GM06990 (cell line): ENCODE data around the gene SLC26A4.

Source experiments
- DNase-seq: peaks from one replicate; pipeline ENCODE4 v3.0.0-alpha.2; 2011; ENCODE audit not compliant: insufficient read length; ENCODE audit errors: extremely low read depth
- H3K27me3 ChIP-seq: replicated peaks from 2 replicates; pipeline ENCODE4 v1.6.0; 2011; ENCODE audit warnings: low read length; ENCODE audit not compliant: control insufficient read depth, insufficient read depth
- H3K36me3 ChIP-seq: 2 replicates; pipeline ENCODE4 v1.5.1; 2011; ENCODE audit warnings: low read length; ENCODE audit not compliant: control insufficient read depth, insufficient read depth
- H3K4me3 ChIP-seq: replicated peaks from 2 replicates; pipeline ENCODE4 v1.5.1; 2011; ENCODE audit warnings: low read depth, mild to moderate bottlenecking, control low read depth, low read length
- CTCF ChIP-seq: IDR thresholded peaks from 2 replicates; pipeline ENCODE4 v1.5.1; 2011; ENCODE audit warnings: low read length, control low read depth, mild to moderate bottlenecking, inconsistent platforms; ENCODE audit not compliant: insufficient read depth, poor library complexity, severe bottlenecking

The SLC26A4 gene

GRCh38 chr7:107703872-107704271, 43.2 kb downstream of the SLC26A4 start:
- TF ChIP-seq CTCF, result no peak
- no peak for DNase-seq
- Histone ChIP-seq H3K4me3 (no peak overlapping the region), H3K27me3 (no peaks in the 10 kb centered on the region), H3K36me3 (no peaks in the 10 kb centered on the region)

GRCh38 chr7:107708956-107709355, 48.3 kb downstream of the SLC26A4 start:
- DNase-seq, result no peak
- no peak overlapping the region for H3K4me3 ChIP-seq
- H3K27me3 ChIP-seq, result no peaks in the 10 kb centered on the region
- no peaks in the 10 kb centered on the region for H3K36me3 ChIP-seq
- no peak for TF ChIP-seq CTCF

- Histone ChIP-seq H3K4me3 (no peak overlapping the region), H3K36me3 (no peaks in the 10 kb centered on the region), H3K27me3 (no peaks in the 10 kb centered on the region)
- no peak for TF ChIP-seq CTCF
- no peak for DNase-seq
Observed at GRCh38 chr7:107711301-107711700, 50.7 kb downstream of the SLC26A4 start.

GRCh38 chr7:107712025-107712424, 51.4 kb downstream of the SLC26A4 start:
- Histone ChIP-seq H3K36me3 (no peaks in the 10 kb centered on the region), H3K4me3 (no peak overlapping the region), H3K27me3 (no peaks in the 10 kb centered on the region)
- no peak for TF ChIP-seq CTCF
- DNase-seq, result no peak

GRCh38 chr7:107712896-107713295, 52.3 kb downstream of the SLC26A4 start:
- no peak for DNase-seq
- TF ChIP-seq CTCF, result no peak

GRCh38 chr7:107715531-107715930, 54.9 kb downstream of the SLC26A4 start:
- DNase-seq, result no peak
- no peak for TF ChIP-seq CTCF
- Histone ChIP-seq H3K27me3 (no peaks in the 10 kb centered on the region), H3K4me3 (no peak overlapping the region), H3K36me3 (no peaks in the 10 kb centered on the region)

More at GRCh38 chr7:107712896-107713295, 52.3 kb downstream of the SLC26A4 start:
- no peaks in the 10 kb centered on the region for H3K36me3 ChIP-seq
- no peaks in the 10 kb centered on the region for H3K27me3 ChIP-seq
- no peak overlapping the region for H3K4me3 ChIP-seq
